ENCODE measurements around the gene FSD1. TPM values are rescaled to one million over a fixed set of nuclear protein-coding genes. Genes with fewer than 3 reads are reported as not detected.

Gene FSD1
- total RNA-seq, 1 donor from 2014 or later = 17.7 TPM

DNA sequence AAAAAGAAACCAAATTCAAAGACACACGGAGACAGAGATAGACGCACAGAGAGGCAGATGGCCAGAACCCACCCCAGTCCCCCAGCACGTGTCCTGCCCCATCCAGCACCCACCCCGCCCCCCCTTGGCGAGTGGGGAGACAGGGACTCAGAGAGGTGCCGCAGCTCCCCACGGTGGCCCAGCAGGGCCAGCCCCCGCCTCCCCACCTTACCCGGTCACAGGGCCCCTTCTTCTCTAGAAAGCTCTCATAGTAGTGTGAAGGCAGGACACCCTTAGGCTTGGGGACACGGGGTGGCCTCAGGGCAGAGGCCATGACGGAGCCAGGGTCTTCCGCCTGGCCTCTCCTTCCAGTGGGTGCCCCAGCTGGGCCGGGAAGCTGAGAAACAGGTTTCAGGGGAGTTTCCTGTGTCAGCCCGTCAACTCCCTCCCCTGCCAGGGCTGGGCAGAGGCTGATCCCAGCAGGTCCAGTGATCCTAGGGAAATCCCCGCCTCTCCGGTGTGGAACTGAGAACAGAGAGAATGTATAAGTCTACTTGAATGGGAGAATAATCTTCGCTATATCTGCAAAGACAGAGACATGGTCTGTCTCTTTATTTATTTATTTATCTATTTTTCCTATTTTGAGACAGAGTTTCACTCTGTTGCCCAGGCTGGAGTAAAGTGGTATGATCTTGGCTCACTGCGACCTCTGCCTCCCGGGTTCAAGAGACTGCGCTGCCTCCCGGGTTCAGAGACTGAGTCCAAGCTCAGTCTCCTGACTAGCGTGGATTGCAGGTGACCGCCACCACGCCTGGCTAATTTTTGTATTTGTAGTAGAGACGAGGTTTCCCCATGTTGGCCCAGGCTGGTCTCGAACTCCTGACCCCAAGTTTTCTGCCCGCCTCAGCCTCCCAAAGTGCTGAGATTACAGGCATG lies 34.3 kb downstream of the FSD1 start, which contains the start of gene STAP2:
Gene STAP2, minus strand, starts transcription at position 387 of the 915 bp plus-strand sequence. Its CDS starts 74 bp downstream, at position 313.
- no peak for TF ChIP-seq CTCF (IDR thresholded peaks at IDR 0.05; ENCODE audit: unreplicated experiment)
- Mint-ChIP-seq H3K4me1 (peaks cover 20% of the 10 kb centered on the region), H3K27ac (peak within 1 kb of the TSS; percentile 98), H3K4me3 (peak within 1 kb of the TSS; percentile 83), H3K9me3 (no peaks in the 10 kb centered on the region), H3K27me3 (ENCODE audit: low read depth) (peaks cover 2% of the 10 kb centered on the region), H3K36me3 (peaks cover 12% of the 10 kb centered on the region)
- peak in 1 of 2 experiments; percentile 69 for DNase-seq (ENCODE audit: low spot score in 2 of 2, unreplicated experiment in 2 of 2)

GRCh38 chr19:4342314-4342614 lies 37.9 kb downstream of the FSD1 start:
- Mint-ChIP-seq H3K27me3 (ENCODE audit: low read depth) (peaks cover 2% of the 10 kb centered on the region), H3K4me3 (peak overlapping the region; percentile 86), H3K9me3 (no peaks in the 10 kb centered on the region), H3K4me1 (peaks cover 22% of the 10 kb centered on the region), H3K36me3 (peaks cover 6% of the 10 kb centered on the region), H3K27ac (peak overlapping the region; percentile 99)
- DNase-seq (ENCODE audit: low spot score in 2 of 2, unreplicated experiment in 2 of 2) = no peak
- no peak for TF ChIP-seq CTCF (IDR thresholded peaks at IDR 0.05; ENCODE audit: unreplicated experiment)

DNA sequence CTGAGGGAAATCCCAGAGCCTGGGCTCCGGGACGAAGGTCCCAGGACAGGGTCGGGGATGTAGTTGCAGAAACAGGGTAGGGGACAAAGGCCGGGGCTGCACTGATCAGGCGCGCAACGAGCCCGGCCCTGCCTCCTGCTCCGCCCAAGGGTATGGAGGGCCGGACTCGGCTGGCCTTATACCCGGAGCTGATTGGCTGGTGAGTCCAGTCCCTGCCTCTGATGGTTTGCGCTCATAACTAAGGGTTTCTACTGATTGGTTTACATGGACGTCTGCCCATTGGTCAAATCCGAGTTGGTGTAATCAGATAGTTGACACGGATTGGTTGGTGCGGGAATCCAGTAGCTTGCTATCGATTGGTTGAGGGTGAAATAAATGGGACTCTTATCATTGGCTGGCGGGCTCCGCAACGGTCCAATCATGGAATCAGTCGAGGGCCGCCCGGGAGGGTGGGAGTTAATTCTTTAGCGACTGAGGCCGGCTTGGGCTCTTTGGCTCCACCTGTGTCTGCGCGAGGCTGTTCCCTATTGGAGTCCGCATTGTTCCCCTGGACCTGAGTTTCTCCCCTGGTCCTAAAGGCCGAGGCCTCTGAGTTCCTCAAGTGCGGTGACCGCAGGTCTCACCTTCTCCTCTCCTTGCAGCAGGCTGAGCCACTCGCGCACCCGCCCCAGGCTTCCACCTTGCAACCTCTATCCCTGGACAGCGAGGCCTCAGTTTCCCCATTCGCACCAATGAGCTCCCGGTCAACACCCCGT lies 38.4 kb downstream of the FSD1 start:
- Mint-ChIP-seq H3K4me3 (peak overlapping the region; percentile 86), H3K9me3 (no peaks in the 10 kb centered on the region), H3K36me3 (peaks cover 6% of the 10 kb centered on the region), H3K27ac (peak overlapping the region; percentile 99), H3K27me3 (ENCODE audit: low read depth) (peaks cover 2% of the 10 kb centered on the region), H3K4me1 (peaks cover 21% of the 10 kb centered on the region)
- peak; percentile 87 to 94 for DNase-seq (ENCODE audit: low spot score in 2 of 2, unreplicated experiment in 2 of 2)
- peak; percentile 11 for TF ChIP-seq CTCF (IDR thresholded peaks at IDR 0.05; ENCODE audit: unreplicated experiment)

DNA sequence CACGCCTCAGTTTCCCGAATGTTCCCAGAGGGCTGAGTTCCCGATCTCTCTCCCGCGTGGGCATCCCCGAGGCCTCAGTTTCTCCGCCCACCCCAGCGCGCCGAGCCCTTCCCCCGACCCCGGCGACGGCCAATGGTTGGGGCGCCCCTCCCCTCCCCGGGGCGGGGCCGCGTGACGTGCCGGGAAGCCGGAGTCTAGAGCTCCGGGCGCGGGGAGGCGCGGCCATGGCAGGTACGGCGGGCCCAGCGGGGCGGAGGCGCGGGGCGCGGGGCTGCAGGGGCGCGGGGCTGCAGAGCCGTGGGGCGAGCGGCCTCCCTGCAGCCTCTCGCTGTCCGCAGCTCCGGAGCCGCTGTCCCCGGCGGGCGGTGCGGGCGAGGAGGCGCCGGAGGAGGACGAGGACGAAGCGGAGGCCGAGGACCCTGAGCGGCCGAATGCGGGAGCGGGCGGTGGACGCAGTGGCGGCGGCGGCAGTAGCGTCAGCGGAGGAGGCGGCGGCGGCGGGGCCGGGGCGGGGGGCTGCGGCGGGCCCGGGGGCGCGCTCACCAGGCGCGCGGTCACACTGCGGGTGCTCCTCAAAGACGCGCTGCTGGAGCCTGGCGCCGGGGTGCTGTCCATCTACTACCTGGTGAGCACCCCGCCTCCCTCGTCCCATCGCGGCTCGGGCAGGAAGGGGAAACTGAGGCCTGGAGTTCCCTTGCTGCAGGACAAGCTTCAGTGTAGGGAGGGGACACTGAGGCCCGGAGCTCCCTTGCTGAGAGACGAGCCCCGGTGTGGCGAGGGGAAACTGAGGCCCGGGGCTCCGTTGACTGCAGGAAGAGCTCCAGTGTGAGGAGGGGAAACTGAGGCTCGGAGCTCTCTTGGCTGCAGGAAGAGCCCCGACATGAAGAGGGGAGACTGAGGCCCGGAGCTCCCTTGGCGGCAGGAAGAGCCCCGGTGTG lies 39.2 kb downstream of the FSD1 start, which contains the start of gene MPND:
Gene MPND, plus strand, starts transcription at position 193 of the 938 bp plus-strand sequence. Its CDS starts 32 bp downstream, at position 225.
- no peak for TF ChIP-seq CTCF (IDR thresholded peaks at IDR 0.05; ENCODE audit: unreplicated experiment)
- Mint-ChIP-seq H3K27me3 (ENCODE audit: low read depth) (peaks cover 2% of the 10 kb centered on the region), H3K4me1 (peaks cover 14% of the 10 kb centered on the region), H3K9me3 (no peaks in the 10 kb centered on the region), H3K4me3 (peak within 1 kb of the TSS; percentile 86), H3K27ac (peak within 1 kb of the TSS; percentile 99), H3K36me3 (peaks cover 6% of the 10 kb centered on the region)
- DNase-seq (ENCODE audit: low spot score in 2 of 2, unreplicated experiment in 2 of 2) = peak; percentile 92 to 96

Measured in mesothelial cell of epicardium (in vitro differentiated cells).